BLaER1 treated with 17β-estradiol and CSF1 and Interleukin-3, amounts not matched to agents 10 nM and 100 nM (cell line): ENCODE data around the gene POU3F2.
A peak's percentile ranks its signal among the peaks of the same experiment; 100 is the strongest.

Experiments used
- H3K27ac ChIP-seq, 11 experiments: shearing (Covaris generic); formaldehyde crosslinking; 2 replicates each; pipeline ENCODE4 v1.8.1; 2022
- H3K27me3 ChIP-seq, 11 experiments: shearing (Covaris generic); formaldehyde crosslinking; 2 replicates each; pipeline ENCODE4 v1.8.1; 2022
- H3K36me3 ChIP-seq, 11 experiments: shearing (Covaris generic); formaldehyde crosslinking; 2 replicates each; pipeline ENCODE4 v1.8.1; 2022
- H3K4me1 ChIP-seq, 10 experiments: shearing (Covaris generic); formaldehyde crosslinking; 2 replicates each; pipeline ENCODE4 v1.8.1; 2022
- H3K4me2 ChIP-seq, 11 experiments: shearing (Covaris generic); formaldehyde crosslinking; 2 replicates each; pipeline ENCODE4 v1.8.1; 2022
- H3K4me3 ChIP-seq, 10 experiments: shearing (Covaris generic); formaldehyde crosslinking; 2 replicates each; pipeline ENCODE4 v1.8.1; 2022
- H3K9ac ChIP-seq, 11 experiments: shearing (Covaris generic); formaldehyde crosslinking; 2 replicates each; pipeline ENCODE4 v1.8.1; 2022
- H3K9me3 ChIP-seq, 11 experiments: shearing (Covaris generic); formaldehyde crosslinking; replicated peaks in 1 of 11; 2 replicates each; pipeline ENCODE4 v1.8.1; 2022
- H4K20me1 ChIP-seq, 11 experiments: shearing (Covaris generic); formaldehyde crosslinking; 2 replicates each; pipeline ENCODE4 v1.8.1; 2022
- Cebpa-rat ChIP-seq, 11 experiments: shearing (Covaris generic); IDR thresholded peaks; 2 replicates each; pipeline ENCODE4 v1.8.1; 2022

The POU3F2 gene

DNA sequence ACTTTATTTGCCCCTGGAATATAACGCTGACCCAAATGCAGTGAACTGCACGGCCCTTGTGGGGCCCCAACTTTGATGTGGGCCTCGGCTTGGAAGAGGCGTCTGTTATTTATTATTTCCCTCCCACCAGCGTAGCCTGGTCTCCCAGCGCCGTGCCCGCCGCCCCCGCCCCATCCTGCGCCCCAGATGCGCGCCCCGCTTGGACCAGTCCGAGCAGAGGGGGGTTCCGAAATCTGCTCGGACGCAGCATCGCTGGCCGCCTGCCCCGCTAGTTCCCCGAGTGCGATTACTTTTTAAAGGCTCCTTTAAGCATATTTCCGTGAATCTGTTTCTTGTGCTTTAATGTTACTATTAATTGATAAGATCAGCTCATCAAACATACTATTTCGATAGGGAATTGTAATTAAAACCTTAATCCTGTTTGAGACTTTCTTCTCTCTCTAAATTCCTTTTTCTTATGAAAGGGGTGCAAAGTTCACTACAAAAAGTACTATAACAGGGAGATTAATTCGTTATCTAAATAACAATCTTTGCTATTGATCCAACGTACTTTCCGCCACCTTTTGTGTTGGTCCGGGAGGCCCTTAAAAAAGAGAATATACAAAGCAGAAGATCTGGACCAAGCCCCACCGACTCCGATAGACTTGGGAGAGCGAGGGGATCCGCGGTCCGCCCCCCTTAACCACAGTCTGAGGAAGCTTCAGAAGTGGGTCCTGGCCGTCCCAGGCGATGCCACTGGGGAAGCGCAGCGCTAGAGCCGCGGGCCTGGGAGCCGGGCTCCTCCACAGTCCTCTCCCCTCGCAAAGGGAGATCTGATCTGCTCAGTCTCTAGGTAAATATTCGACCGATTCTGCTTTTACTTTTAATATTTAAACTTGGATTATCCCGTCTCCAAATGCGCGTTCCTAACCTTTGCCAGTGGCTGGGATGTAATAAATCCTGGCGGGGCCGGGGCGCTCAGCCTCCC lies 10.2 kb downstream of the POU3F2 start:
- H4K20me1 ChIP-seq: peaks cover 0 to 99% (median 88%) of the 10 kb centered on the region in 11 experiments; a peak in 19 of 22 replicates
- TF ChIP-seq Cebpa-rat (IDR thresholded peaks at IDR 0.05): no peak
- H3K4me3 ChIP-seq: peak overlapping the region; percentile 39 to 61 (median 47); a peak in 17 of 20 replicates
- peaks cover 98 to 100% (median 100%) of the 10 kb centered on the region in 11 experiments for H3K27me3 ChIP-seq
- no peaks in the 10 kb centered on the region for H3K36me3 ChIP-seq
- peaks cover 0 to 10% (median 0%) of the 10 kb centered on the region in 11 experiments; a peak in 4 of 22 replicates for H3K9me3 ChIP-seq
- no peak overlapping the region for H3K27ac ChIP-seq
- peak overlapping the region; percentile 63 to 92 (median 76) for H3K4me2 ChIP-seq
- peaks cover 0 to 24% (median 13%) of the 10 kb centered on the region in 10 experiments; a peak in 15 of 20 replicates for H3K4me1 ChIP-seq
- H3K9ac ChIP-seq: no peak overlapping the region; a peak in 1 of 22 replicates

DNA sequence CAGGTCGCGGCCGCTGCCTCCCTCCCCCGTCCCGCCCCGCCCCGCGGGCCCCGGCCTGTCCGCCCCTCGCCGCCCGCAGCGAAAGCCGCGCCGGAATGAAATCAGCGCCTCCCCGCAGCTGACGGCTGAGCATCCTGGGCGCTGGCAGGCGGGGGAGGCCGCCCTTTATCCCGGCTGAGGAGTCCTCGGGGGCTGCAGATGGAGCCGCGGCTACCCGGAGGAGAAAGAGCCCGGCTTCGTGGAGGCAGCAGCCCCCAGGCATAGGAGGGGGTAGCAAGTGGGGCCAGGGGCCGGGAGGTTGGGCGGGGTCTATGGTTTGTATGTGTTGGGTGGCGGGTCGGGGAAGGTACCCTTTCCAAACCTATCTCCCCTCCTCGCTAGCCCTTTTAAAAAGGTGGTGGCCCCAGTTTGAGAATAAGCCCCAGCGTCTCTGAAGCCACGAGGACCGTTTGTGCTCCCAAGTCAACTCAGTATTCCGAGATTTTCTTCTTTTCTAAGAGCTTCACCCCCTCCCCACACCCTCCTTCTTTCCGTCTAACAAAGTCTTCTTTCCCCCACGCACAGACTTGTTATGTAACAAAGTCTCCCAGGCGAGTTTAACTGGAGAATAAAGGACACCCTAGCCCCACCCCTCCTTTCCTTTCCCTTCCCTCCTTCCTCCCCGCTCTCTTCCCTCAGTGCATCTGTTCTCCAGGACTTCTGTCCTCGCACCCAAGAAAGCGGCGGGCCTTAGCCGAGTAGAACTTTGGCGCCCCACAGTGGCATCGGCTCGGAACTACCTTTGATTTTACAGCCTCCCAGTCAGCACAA lies 11.0 kb downstream of the POU3F2 start:
- Histone ChIP-seq H3K4me1 (peaks cover 0 to 24% (median 13%) of the 10 kb centered on the region in 10 experiments; a peak in 15 of 20 replicates), H3K9me3 (peaks cover 0 to 10% (median 0%) of the 10 kb centered on the region in 11 experiments; a peak in 4 of 22 replicates), H3K36me3 (no peaks in the 10 kb centered on the region), H4K20me1 (peaks cover 0 to 95% (median 79%) of the 10 kb centered on the region in 11 experiments; a peak in 19 of 22 replicates), H3K9ac (peak overlapping the region in 1 of 11 experiments; percentile 7; a peak in 1 of 22 replicates), H3K4me2 (peak overlapping the region; percentile 63 to 92 (median 76)), H3K27me3 (peaks cover 98 to 100% (median 99%) of the 10 kb centered on the region in 11 experiments), H3K27ac (no peak overlapping the region), H3K4me3 (peak overlapping the region; percentile 39 to 61 (median 47); a peak in 19 of 20 replicates)
- TF ChIP-seq Cebpa-rat (IDR thresholded peaks at IDR 0.05): no peak

DNA sequence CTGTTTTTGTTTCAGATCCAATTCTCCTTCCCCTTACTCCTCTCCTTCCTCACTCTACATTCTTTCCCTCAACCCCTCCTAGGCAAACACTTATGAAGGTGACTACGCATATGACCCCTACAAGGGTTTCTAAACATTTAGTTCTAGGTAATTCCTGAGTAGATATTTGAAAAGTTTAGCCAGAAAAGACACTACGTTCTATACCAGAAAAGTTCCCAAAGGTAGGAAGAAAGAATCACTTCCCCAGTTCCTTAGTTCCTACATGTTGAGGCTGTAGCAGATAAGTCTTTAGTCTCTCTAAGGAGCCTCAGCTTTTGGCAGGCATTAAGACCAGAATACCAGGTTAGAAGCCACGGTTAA lies 11.6 kb downstream of the POU3F2 start:
- H4K20me1 ChIP-seq: peaks cover 0 to 89% (median 75%) of the 10 kb centered on the region in 11 experiments; a peak in 19 of 22 replicates
- no peak for TF ChIP-seq Cebpa-rat (IDR thresholded peaks at IDR 0.05)
- peaks cover 0 to 24% (median 13%) of the 10 kb centered on the region in 10 experiments; a peak in 15 of 20 replicates for H3K4me1 ChIP-seq
- no peak overlapping the region for H3K4me3 ChIP-seq
- H3K9ac ChIP-seq: no peak overlapping the region
- H3K36me3 ChIP-seq: no peaks in the 10 kb centered on the region
- H3K27ac ChIP-seq: no peak overlapping the region
- peak overlapping the region in 4 of 11 experiments; percentile 75 to 92 (median 86); a peak in 4 of 22 replicates for H3K4me2 ChIP-seq
- peaks cover 95 to 100% (median 98%) of the 10 kb centered on the region in 11 experiments for H3K27me3 ChIP-seq
- peaks cover 0 to 10% (median 0%) of the 10 kb centered on the region in 11 experiments; a peak in 4 of 22 replicates for H3K9me3 ChIP-seq

DNA sequence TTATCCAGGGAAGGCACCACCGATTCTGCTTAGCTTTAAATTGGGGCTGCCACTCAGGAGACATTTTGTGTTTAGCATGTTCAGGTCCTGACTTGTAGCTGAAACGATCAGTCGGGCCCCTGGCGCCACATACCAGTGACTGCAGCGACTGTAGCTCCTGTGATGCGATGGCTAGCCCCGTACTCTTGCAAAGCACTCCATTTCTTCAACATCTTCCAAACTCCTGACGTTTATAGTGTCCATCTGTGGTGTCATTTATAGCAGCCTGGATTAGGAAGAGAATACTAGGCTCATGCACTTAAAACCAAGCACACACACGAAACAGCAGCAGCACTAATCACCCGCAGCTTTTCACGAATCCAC lies 13.0 kb downstream of the POU3F2 start:
- TF ChIP-seq Cebpa-rat (IDR thresholded peaks at IDR 0.05): no peak
- Histone ChIP-seq H3K4me1 (peaks cover 0 to 24% (median 13%) of the 10 kb centered on the region in 10 experiments; a peak in 15 of 20 replicates), H3K27ac (no peak overlapping the region), H4K20me1 (peaks cover 0 to 75% (median 61%) of the 10 kb centered on the region in 11 experiments; a peak in 19 of 22 replicates), H3K36me3 (no peaks in the 10 kb centered on the region), H3K4me3 (no peak overlapping the region), H3K9ac (no peak overlapping the region), H3K4me2 (no peak overlapping the region), H3K27me3 (peaks cover 83 to 89% (median 87%) of the 10 kb centered on the region in 11 experiments), H3K9me3 (peaks cover 0 to 9% (median 0%) of the 10 kb centered on the region in 11 experiments; a peak in 4 of 22 replicates)

DNA sequence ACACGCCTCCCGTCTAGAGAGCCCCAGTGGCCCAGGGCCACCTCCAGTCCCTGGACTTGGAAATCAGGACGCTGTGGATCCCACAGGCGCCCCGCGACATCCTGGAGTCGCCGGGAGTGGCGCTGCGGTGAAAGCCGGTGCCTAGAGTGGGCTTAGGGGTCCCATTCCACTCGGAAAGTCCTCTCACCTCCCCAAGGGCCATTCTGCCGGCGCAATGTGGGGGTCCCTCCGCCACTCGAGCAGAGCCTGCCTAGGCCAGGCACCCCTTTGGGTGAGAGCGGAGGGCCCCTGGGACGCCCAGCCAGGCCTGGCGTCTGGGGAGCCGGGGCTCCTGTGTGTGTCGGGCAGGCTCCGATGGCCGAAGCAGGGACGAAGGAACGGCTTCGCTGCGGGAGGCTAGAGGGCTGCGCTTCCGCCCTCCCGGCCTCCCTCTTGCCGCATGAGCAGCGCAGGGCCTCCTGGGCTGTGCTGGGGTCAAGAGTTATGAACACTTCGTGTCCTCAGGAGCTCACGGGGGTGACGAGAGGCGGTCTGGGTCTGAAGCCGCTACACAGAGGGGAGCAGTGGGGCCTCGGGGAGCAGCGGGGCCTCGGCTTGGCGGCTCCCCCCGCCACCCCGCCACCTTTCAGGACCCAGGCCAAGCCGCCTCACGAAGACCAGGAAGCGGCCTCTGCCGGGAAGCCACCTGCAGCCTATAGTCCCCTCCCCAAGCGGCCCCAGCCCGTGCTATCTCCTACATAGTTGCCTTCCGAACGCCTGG lies 13.6 kb downstream of the POU3F2 start:
- H4K20me1 ChIP-seq: peaks cover 0 to 69% (median 55%) of the 10 kb centered on the region in 11 experiments; a peak in 19 of 22 replicates
- no peak for TF ChIP-seq Cebpa-rat (IDR thresholded peaks at IDR 0.05)
- peaks cover 0 to 6% (median 0%) of the 10 kb centered on the region in 11 experiments; a peak in 4 of 22 replicates for H3K9me3 ChIP-seq
- H3K9ac ChIP-seq: no peak overlapping the region
- H3K27me3 ChIP-seq: peaks cover 77 to 84% (median 81%) of the 10 kb centered on the region in 11 experiments
- H3K4me2 ChIP-seq: peak overlapping the region in 7 of 11 experiments; percentile 4 to 50 (median 18); a peak in 8 of 22 replicates
- no peaks in the 10 kb centered on the region for H3K36me3 ChIP-seq
- no peak overlapping the region for H3K27ac ChIP-seq
- peaks cover 0 to 24% (median 13%) of the 10 kb centered on the region in 10 experiments; a peak in 15 of 20 replicates for H3K4me1 ChIP-seq
- no peak overlapping the region for H3K4me3 ChIP-seq

DNA sequence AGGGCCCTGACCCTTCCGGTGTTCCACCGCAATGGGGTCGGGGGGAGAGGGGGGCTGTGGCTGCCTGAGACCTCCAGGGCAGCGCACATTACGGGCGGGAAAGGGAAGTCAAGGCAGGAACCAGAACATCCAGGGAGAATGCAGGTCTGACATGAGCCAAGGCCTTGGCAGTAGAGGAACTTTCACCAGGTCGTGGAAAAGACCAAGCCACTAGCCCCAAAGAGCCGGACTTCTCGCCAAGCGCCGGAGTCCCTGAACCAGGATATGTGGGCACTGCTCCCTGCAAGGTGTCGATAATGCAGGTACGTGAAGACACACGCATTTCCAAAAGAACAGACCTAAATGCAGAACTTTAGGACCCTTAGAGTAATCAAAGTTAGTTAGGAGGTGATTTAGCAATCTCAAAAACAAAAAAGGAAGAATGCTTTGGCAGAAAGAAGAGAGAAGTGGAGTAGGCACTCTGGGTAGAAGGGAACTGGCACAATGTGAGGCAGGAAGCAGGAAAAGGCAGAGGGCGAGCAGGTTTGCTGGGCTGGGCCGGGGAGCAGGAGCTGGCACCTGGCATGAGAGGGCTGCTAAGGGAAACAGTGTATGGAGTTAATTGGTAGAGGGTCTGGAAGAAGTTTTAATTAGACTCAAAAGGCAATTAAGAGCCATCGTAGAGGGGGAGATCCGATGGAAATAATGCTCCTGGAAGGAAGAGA lies 14.3 kb downstream of the POU3F2 start:
- peaks cover 70 to 76% (median 74%) of the 10 kb centered on the region in 11 experiments for H3K27me3 ChIP-seq
- TF ChIP-seq Cebpa-rat (IDR thresholded peaks at IDR 0.05): no peak

DNA sequence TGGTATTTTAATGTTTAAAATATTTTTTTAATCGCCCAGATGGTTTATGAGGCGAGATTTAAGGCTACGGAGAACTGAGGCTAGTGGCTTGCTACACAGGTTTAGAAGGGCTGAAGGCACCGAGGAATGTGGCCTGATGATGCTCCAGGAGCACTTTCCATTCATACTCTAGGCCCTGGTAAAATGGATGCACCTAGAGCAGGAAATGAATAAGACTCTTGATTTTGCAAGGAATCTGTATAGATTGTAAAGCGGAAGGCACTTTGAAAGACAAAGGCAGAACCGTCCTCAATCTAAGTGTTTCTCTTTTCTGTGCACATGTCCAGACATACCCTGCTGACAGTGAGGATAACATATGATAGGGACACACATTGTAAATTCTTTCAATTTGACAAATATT lies 30.1 kb downstream of the POU3F2 start:
- Histone ChIP-seq H3K4me2 (no peak overlapping the region), H3K9ac (no peak overlapping the region), H3K36me3 (peaks cover 0 to 14% (median 3%) of the 10 kb centered on the region in 11 experiments; a peak in 3 of 22 replicates), H3K27ac (no peak overlapping the region), H3K4me3 (no peak overlapping the region), H4K20me1 (no peaks in the 10 kb centered on the region), H3K9me3 (0 out of 22 replicates have a peak, but pooled peaks cover 0 to 3% (median 0%) of the 10 kb centered on the region in 11 experiments), H3K27me3 (no peaks in the 10 kb centered on the region), H3K4me1 (no peaks in the 10 kb centered on the region)
- no peak for TF ChIP-seq Cebpa-rat (IDR thresholded peaks at IDR 0.05)

More for the DNA sequence above, 14.3 kb downstream of the POU3F2 start:
- Histone ChIP-seq H3K27ac (no peak overlapping the region), H4K20me1 (peaks cover 0 to 62% (median 48%) of the 10 kb centered on the region in 11 experiments; a peak in 19 of 22 replicates), H3K9me3 (peaks cover 0 to 1% (median 0%) of the 10 kb centered on the region in 11 experiments; a peak in 3 of 22 replicates), H3K9ac (no peak overlapping the region), H3K4me2 (peak overlapping the region in 7 of 11 experiments; percentile 4 to 50 (median 18); a peak in 8 of 22 replicates), H3K36me3 (no peaks in the 10 kb centered on the region), H3K4me3 (no peak overlapping the region), H3K4me1 (peaks cover 0 to 24% (median 13%) of the 10 kb centered on the region in 10 experiments; a peak in 15 of 20 replicates)
